SK-N-SH (cell line): Measurements from ENCODE around the gene LRRC10B. TPM values are rescaled to one million over a fixed set of nuclear protein-coding genes. Genes with fewer than 3 reads are reported as not detected.
A peak's percentile ranks its signal among the peaks of the same experiment; 100 is the strongest.

Experiments
- CTCF ChIA-PET: fragments of 300-600, 350-600 bp; formaldehyde crosslinking; extraction: SDS; loops from one replicate; lab custom pipeline; 2021; lab: Yijun Ruan, JAX
- POLR2A ChIA-PET: fragments of 350-600 bp; sonication (Branson Sonifier 250); formaldehyde crosslinking; extraction: SDS; loops from one replicate; lab custom pipeline; 2020; ENCODE audit warnings: antibody characterized with exemption, inconsistent platforms; lab: Yijun Ruan, JAX
- DNase-seq: peaks from one replicate; pipeline ENCODE4 v3.0.0; 2012
- H2AFZ ChIP-seq: fragments of 200-600 bp; sonication (generic); 2 replicates; pipeline ENCODE4 v1.8.1; 2016; ENCODE audit warnings: antibody characterized with exemption, mild to moderate bottlenecking, low read depth
- H3F3A ChIP-seq: fragments of 200-600 bp; sonication (generic); replicated peaks from 2 replicates; pipeline ENCODE3; 2016; ENCODE audit warnings: antibody characterized with exemption, mild to moderate bottlenecking; ENCODE audit not compliant: insufficient read depth
- H3K27ac ChIP-seq, 2 experiments: fragments of 200-500 bp in 1 of 2; fragments of 200-600 bp in 1 of 2; sonication (Bioruptor generic) in 1 of 2; sonication (generic), shearing (Covaris generic) in 1 of 2; 2 replicates each; pipeline versions ENCODE4 v1.5.1 to v1.6.1; 2014 to 2016; ENCODE audit warnings: low read depth in 2 of 2, inconsistent platforms in 1 of 2, low read length in 1 of 2, mild to moderate bottlenecking in 1 of 2, mixed read lengths in 1 of 2
- H3K27me3 ChIP-seq: fragments of 200-600 bp; sonication (generic), shearing (Covaris generic); 2 replicates; pipeline ENCODE4 v1.6.1; 2016; ENCODE audit warnings: mixed run types; ENCODE audit not compliant: insufficient read depth
- H3K36me3 ChIP-seq, 2 experiments: fragments of 200-500 bp in 1 of 2; fragments of 200-600 bp in 1 of 2; sonication (Bioruptor generic) in 1 of 2; sonication (generic) in 1 of 2; replicated peaks in 1 of 2; 2 replicates each; pipeline versions ENCODE3 to v1.5.1; 2014 to 2016; ENCODE audit warnings: low read length in 1 of 2, mild to moderate bottlenecking in 1 of 2; ENCODE audit not compliant: insufficient read depth in 2 of 2, control insufficient read depth in 1 of 2
- H3K4me1 ChIP-seq, 2 experiments: fragments of 200-500 bp in 1 of 2; fragments of 200-600 bp in 1 of 2; sonication (Bioruptor generic) in 1 of 2; sonication (generic), shearing (Covaris generic) in 1 of 2; 2 replicates each; pipeline versions ENCODE4 v1.5.1 to v1.6.1; 2014 to 2016; ENCODE audit warnings: low read depth in 1 of 2, low read length in 1 of 2, mixed run types in 1 of 2; ENCODE audit not compliant: insufficient read depth in 2 of 2, control insufficient read depth in 1 of 2
- H3K4me2 ChIP-seq: fragments of 200-600 bp; sonication (generic), shearing (Covaris generic); 2 replicates; pipeline ENCODE4 v1.6.1; 2017; ENCODE audit warnings: mixed run types
- H3K4me3 ChIP-seq, 2 experiments: fragments of 200-500 bp in 1 of 2; fragments of 200-600 bp in 1 of 2; sonication (Bioruptor generic) in 1 of 2; sonication (generic), shearing (Covaris generic) in 1 of 2; 2 replicates each; pipeline versions ENCODE4 v1.5.1 to v1.8.1; 2014 to 2016; ENCODE audit warnings: low read depth in 2 of 2, inconsistent platforms in 1 of 2, low read length in 1 of 2, mild to moderate bottlenecking in 1 of 2, mixed read lengths in 1 of 2, moderate library complexity in 1 of 2
- H3K79me2 ChIP-seq: fragments of 200-600 bp; sonication (generic); 2 replicates; pipeline ENCODE4 v1.8.1; 2017; ENCODE audit warnings: mild to moderate bottlenecking; ENCODE audit not compliant: insufficient read depth
- H3K9ac ChIP-seq: fragments of 200-600 bp; sonication (generic); 2 replicates; pipeline ENCODE4 v1.6.1; 2017; ENCODE audit warnings: mixed run types
- H3K9me2 ChIP-seq: fragments of 200-600 bp; sonication (generic); 2 replicates; pipeline ENCODE4 v1.6.1; 2017; ENCODE audit warnings: mixed run types
- H3K9me3 ChIP-seq: fragments of 200-600 bp; sonication (generic); 2 replicates; pipeline ENCODE4 v1.6.1; 2017; ENCODE audit warnings: mixed run types, mild to moderate bottlenecking, moderate library complexity
- H4K20me1 ChIP-seq: fragments of 200-600 bp; sonication (generic); 2 replicates; pipeline ENCODE4 v1.6.1; 2017; ENCODE audit warnings: mild to moderate bottlenecking, mixed run types; ENCODE audit not compliant: insufficient read depth
- EP300 ChIP-seq, 2 experiments: IDR thresholded peaks; 2 replicates each; pipeline versions ENCODE4 v1.4.0 to v1.6.1; 2012; ENCODE audit warnings: borderline replicate concordance in 1 of 2, low read depth in 1 of 2, low read length in 1 of 2
- FOSL2 ChIP-seq: IDR thresholded peaks from 2 replicates; pipeline ENCODE4 v1.4.0; 2012; ENCODE audit warnings: low read depth, mild to moderate bottlenecking, moderate library complexity, borderline replicate concordance
- GABPA ChIP-seq: IDR thresholded peaks from 2 replicates; pipeline ENCODE4 v1.4.0; 2012; ENCODE audit warnings: low read depth, mild to moderate bottlenecking
- GATA2 ChIP-seq: sonication (generic); formaldehyde crosslinking; IDR thresholded peaks from 2 replicates; pipeline ENCODE4 v1.5.0; 2020; ENCODE audit warnings: mild to moderate bottlenecking, missing genetic modification reagents
- JUND ChIP-seq: IDR thresholded peaks from 2 replicates; pipeline ENCODE4 v1.4.0; 2012
- MEF2A ChIP-seq: IDR thresholded peaks from 2 replicates; pipeline ENCODE4 v1.4.0; 2012; ENCODE audit warnings: low read depth, borderline replicate concordance
- NFIC ChIP-seq: IDR thresholded peaks from 2 replicates; pipeline ENCODE4 v1.4.0; 2012; ENCODE audit warnings: borderline replicate concordance
- NRF1 ChIP-seq: IDR thresholded peaks from 2 replicates; pipeline ENCODE4 v1.6.1; 2012; ENCODE audit warnings: low read depth, mild to moderate bottlenecking, low read length
- PBX3 ChIP-seq: IDR thresholded peaks from 2 replicates; pipeline ENCODE4; 2012
- RAD21 ChIP-seq: IDR thresholded peaks from 2 replicates; pipeline ENCODE4 v1.6.1; 2012; ENCODE audit warnings: mild to moderate bottlenecking, low read length
- RCOR1 ChIP-seq: fragments of 150-350 bp; IDR thresholded peaks from 2 replicates; pipeline ENCODE4 v1.6.1; 2017; ENCODE audit warnings: antibody characterized with exemption, low read length
- RFX5 ChIP-seq: IDR thresholded peaks from 2 replicates; pipeline ENCODE4 v1.6.1; 2012; ENCODE audit warnings: mild to moderate bottlenecking, improper control_type of control experiment, low read length
- RXRA ChIP-seq: IDR thresholded peaks from 2 replicates; pipeline ENCODE4 v1.4.0; 2012; ENCODE audit warnings: low read depth, mild to moderate bottlenecking, borderline replicate concordance
- SMC3 ChIP-seq: IDR thresholded peaks from 2 replicates; pipeline ENCODE4 v1.6.1; 2012; ENCODE audit warnings: low read depth, low read length, improper control_type of control experiment
- TAF1 ChIP-seq: IDR thresholded peaks from 2 replicates; pipeline ENCODE4 v1.6.1; 2012; ENCODE audit warnings: low read depth, mild to moderate bottlenecking, low read length, moderate library complexity, borderline replicate concordance
- TCF12 ChIP-seq: IDR thresholded peaks from 2 replicates; pipeline ENCODE4 v1.4.0; 2012
- WGBS: methylation state at CpG from one replicate; pipeline ENCODE4 v1.1.6; 2017; ENCODE audit warnings: low lambda C conversion rate; 5-methylcytosine and 5-hydroxymethylcytosine counted together
- polyA plus RNA-seq, 3 experiments: library from polyadenylated mRNA; depleted of rRNA; stranded (reverse); fragments of >200 nt; gene quantifications; 2 replicates each; pipeline ENCODE4 v1.2.3, GENCODE V29; 2012
- TF ChIP-seq, protein P1 (sequence below): fragments of 200-600 bp; sonication (generic); IDR thresholded peaks from 2 replicates; pipeline ENCODE4 v1.6.1; 2017; ENCODE audit warnings: antibody characterized with exemption, mild to moderate bottlenecking, moderate library complexity
- TF ChIP-seq, protein P2 (sequence below): fragments of 150-350 bp; IDR thresholded peaks from 2 replicates; pipeline ENCODE4 v1.6.1; 2016; ENCODE audit warnings: mild to moderate bottlenecking, low read depth, low read length

Gene LRRC10B
- polyA plus RNA-seq, 1 of the 3 experiments (the other 2 are of a cell fraction) = not detected

DNA sequence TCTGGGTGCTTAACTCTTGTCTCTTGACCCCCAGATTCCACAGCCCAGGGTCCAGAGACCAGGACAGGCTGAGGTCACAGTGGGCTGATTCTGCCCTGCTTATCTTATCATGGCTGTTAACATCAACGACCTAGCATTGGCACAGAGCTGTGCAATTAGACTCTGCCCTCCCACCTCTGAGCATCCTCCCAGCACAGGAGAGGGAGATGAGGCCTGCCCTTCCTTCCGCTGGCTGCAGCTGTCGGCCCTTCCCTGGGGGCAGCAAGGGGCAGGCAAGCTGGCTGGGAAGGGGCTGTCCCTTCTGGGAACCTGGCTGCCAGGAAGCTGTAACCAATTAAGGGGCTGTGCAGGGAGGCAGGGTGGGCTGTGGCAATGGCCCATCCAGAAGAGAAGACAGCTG is 22.5 kb downstream of the LRRC10B start (continued):
- no peak for TF ChIP-seq NRF1
- TF ChIP-seq RCOR1 = peak; percentile 94
- no peak for TF ChIP-seq NFIC
- TF ChIP-seq TCF12 = peak; percentile 62; the same call in 1 of the 2 replicates
- TF ChIP-seq GATA2 (CRISPR knock-in tag) = peak; percentile 99
- no peak for TF ChIP-seq RXRA
- TF ChIP-seq, all 33 proteins: peak for 7

GRCh38 chr11:61532134-61533038 is 23.8 kb downstream of the LRRC10B start:
- Histone ChIP-seq H3K79me2 (no peaks in the 10 kb centered on the region), H3F3A (no peaks in the 10 kb centered on the region), H3K4me2 (no peak overlapping the region), H4K20me1 (no peaks in the 10 kb centered on the region), H3K27me3 (no peaks in the 10 kb centered on the region), H2AFZ (no peak overlapping the region), H3K4me1 (peaks cover 0 to 100% of the 10 kb centered on the region in 2 experiments; a peak in 2 of 4 replicates), H3K27ac (peak overlapping the region in 1 of 2 experiments; percentile 91; a peak in 2 of 4 replicates), H3K4me3 (no peak overlapping the region; a peak in 1 of 4 replicates)
- POLR2A ChIA-PET = interaction anchor here (1.4 to 1.9 kb wide), 4 partner anchors 18 to 49 kb away, joined by 4 to 8 read pairs (median 5); no protein-coding TSS in a partner anchor
- DNase-seq = peak; percentile 69
- TF ChIP-seq PBX3 (no peak), RFX5 (no peak), GABPA (no peak), RAD21 (peak; percentile 42), RXRA (no peak), FOSL2 (no peak), JUND (no peak), SMC3 (peak; percentile 37), GATA2 (CRISPR knock-in tag) (no peak), TAF1 (no peak), MEF2A (no peak), EP300 (IDR thresholded peaks at IDR 0.05; ENCODE audit: borderline replicate concordance in 1 of 2, low read depth in 1 of 2, low read length in 1 of 2) (no peak)
- TF ChIP-seq, protein P1, sequence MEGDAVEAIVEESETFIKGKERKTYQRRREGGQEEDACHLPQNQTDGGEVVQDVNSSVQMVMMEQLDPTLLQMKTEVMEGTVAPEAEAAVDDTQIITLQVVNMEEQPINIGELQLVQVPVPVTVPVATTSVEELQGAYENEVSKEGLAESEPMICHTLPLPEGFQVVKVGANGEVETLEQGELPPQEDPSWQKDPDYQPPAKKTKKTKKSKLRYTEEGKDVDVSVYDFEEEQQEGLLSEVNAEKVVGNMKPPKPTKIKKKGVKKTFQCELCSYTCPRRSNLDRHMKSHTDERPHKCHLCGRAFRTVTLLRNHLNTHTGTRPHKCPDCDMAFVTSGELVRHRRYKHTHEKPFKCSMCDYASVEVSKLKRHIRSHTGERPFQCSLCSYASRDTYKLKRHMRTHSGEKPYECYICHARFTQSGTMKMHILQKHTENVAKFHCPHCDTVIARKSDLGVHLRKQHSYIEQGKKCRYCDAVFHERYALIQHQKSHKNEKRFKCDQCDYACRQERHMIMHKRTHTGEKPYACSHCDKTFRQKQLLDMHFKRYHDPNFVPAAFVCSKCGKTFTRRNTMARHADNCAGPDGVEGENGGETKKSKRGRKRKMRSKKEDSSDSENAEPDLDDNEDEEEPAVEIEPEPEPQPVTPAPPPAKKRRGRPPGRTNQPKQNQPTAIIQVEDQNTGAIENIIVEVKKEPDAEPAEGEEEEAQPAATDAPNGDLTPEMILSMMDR = peak; percentile 76
- TF ChIP-seq, protein P2, sequence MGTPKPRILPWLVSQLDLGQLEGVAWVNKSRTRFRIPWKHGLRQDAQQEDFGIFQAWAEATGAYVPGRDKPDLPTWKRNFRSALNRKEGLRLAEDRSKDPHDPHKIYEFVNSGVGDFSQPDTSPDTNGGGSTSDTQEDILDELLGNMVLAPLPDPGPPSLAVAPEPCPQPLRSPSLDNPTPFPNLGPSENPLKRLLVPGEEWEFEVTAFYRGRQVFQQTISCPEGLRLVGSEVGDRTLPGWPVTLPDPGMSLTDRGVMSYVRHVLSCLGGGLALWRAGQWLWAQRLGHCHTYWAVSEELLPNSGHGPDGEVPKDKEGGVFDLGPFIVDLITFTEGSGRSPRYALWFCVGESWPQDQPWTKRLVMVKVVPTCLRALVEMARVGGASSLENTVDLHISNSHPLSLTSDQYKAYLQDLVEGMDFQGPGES = no peak
- TF ChIP-seq, all 33 proteins: peak for 3
- H3K9ac ChIP-seq = no peak overlapping the region
- H3K36me3 ChIP-seq = no peaks in the 10 kb centered on the region
- CTCF ChIA-PET = interaction anchor here (0.6 to 33.4 kb wide), 19 partner anchors 9 to 106 kb away, joined by 3 to 670 read pairs (median 6); partner anchors contain the start of gene LRRC10B
- no peaks in the 10 kb centered on the region for H3K9me2 ChIP-seq
- 58% methylated on average over 8 of the region's 10 CpGs for WGBS
- no peaks in the 10 kb centered on the region for H3K9me3 ChIP-seq
